H1 (cell line): ENCODE data around the gene KIF13A. TPM values are rescaled to one million over a fixed set of nuclear protein-coding genes. Genes with fewer than 3 reads are reported as not detected.

Experiments used
- CTCF ChIA-PET: fragments of 300-600 bp; sonication (Branson Sonifier 250); formaldehyde crosslinking; loops from one replicate; lab custom pipeline; 2021; ENCODE audit not compliant: partially characterized antibody; lab: Charles Lee
- POLR2A ChIA-PET: fragments of 300-600 bp; sonication (Branson Sonifier 250); formaldehyde crosslinking; loops from one replicate; lab custom pipeline; 2021; ENCODE audit warnings: inconsistent platforms; ENCODE audit not compliant: partially characterized antibody; lab: Charles Lee
- DNase-seq, 2 experiments: peaks; one replicate each; pipeline versions ENCODE4 v3.0.0 to v3.0.0-alpha.2; 2010 to 2022; ENCODE audit warnings: low spot score in 2 of 2, low read depth in 1 of 2, mixed read lengths in 1 of 2
- FAIRE-seq: peaks from 2 replicates; lab custom pipeline; 2011; peaks lifted over from hg19 to GRCh38; lab: Jason Lieb, UNC
- H2AFZ ChIP-seq: 2 replicates; pipeline ENCODE4 v1.8.1; 2012; ENCODE audit warnings: low read length, inconsistent platforms
- H2AK5ac ChIP-seq: 2 replicates; pipeline ENCODE4 v1.6.1; 2013; ENCODE audit warnings: low read depth, low read length
- H2BK120ac ChIP-seq: replicated peaks from 2 replicates; pipeline ENCODE3; 2013; ENCODE audit warnings: low read depth, low read length, inconsistent platforms
- H2BK12ac ChIP-seq: 2 replicates; pipeline ENCODE4 v1.6.1; 2013; ENCODE audit warnings: low read depth, low read length
- H2BK15ac ChIP-seq: 2 replicates; pipeline ENCODE4 v1.6.1; 2013; ENCODE audit warnings: low read length
- H2BK20ac ChIP-seq: 2 replicates; pipeline ENCODE4 v1.6.1; 2013; ENCODE audit warnings: low read length
- H2BK5ac ChIP-seq: 2 replicates; pipeline ENCODE4 v1.6.1; 2013; ENCODE audit warnings: low read depth, low read length
- H3K14ac ChIP-seq: 2 replicates; pipeline ENCODE4 v1.6.1; 2013; ENCODE audit warnings: inconsistent platforms; ENCODE audit not compliant: insufficient read length
- H3K18ac ChIP-seq: 2 replicates; pipeline ENCODE4 v1.6.1; 2013; ENCODE audit warnings: low read length; ENCODE audit errors: extremely low read depth
- H3K23ac ChIP-seq: 2 replicates; pipeline ENCODE4 v1.6.1; 2013; ENCODE audit warnings: inconsistent platforms; ENCODE audit not compliant: insufficient read length
- H3K23me2 ChIP-seq: 2 replicates; pipeline ENCODE4 v1.6.1; 2013; ENCODE audit warnings: low read depth, low read length
- H3K27ac ChIP-seq: 2 replicates; pipeline ENCODE4 v1.6.1; 2011; ENCODE audit warnings: low read depth, low read length, inconsistent platforms
- H3K27me3 ChIP-seq, 4 experiments: replicated peaks in 1 of 4; 1 replicate in 1 of 4; 2 replicates in 3 of 4; pipeline versions ENCODE4 v1.6.1 to v1.8.1; 2011 to 2013; ENCODE audit warnings: low read length in 3 of 4, mild to moderate bottlenecking in 3 of 4, inconsistent platforms in 2 of 4, mixed read lengths in 2 of 4, moderate library complexity in 1 of 4; ENCODE audit not compliant: control insufficient read depth in 3 of 4, insufficient read depth in 3 of 4; ENCODE audit errors: extremely low read depth in 1 of 4
- H3K36me3 ChIP-seq, 4 experiments: 2 replicates each; pipeline versions ENCODE4 v1.6.1 to v1.8.1; 2011 to 2013; ENCODE audit warnings: mild to moderate bottlenecking in 4 of 4, low read length in 3 of 4, moderate library complexity in 2 of 4, control low read depth in 1 of 4, inconsistent platforms in 1 of 4; ENCODE audit not compliant: insufficient read depth in 4 of 4, control insufficient read depth in 2 of 4
- H3K4ac ChIP-seq: replicated peaks from 2 replicates; pipeline ENCODE3; 2013; ENCODE audit warnings: low read length, low read depth, mixed read lengths, inconsistent platforms; ENCODE audit not compliant: insufficient read length
- H3K4me1 ChIP-seq, 4 experiments: replicated peaks in 1 of 4; 1 replicate in 1 of 4; 2 replicates in 3 of 4; pipeline versions ENCODE4 v1.6.1 to v1.8.1; 2011 to 2013; ENCODE audit warnings: low read length in 3 of 4, inconsistent platforms in 2 of 4, mixed read lengths in 1 of 4; ENCODE audit not compliant: insufficient read depth in 4 of 4, control insufficient read depth in 3 of 4
- H3K4me2 ChIP-seq, 2 experiments: 2 replicates each; pipeline versions ENCODE4 v1.6.1 to v1.8.1; 2011 to 2013; ENCODE audit warnings: low read depth in 2 of 2, low read length in 2 of 2, control low read depth in 1 of 2, inconsistent platforms in 1 of 2, mild to moderate bottlenecking in 1 of 2; ENCODE audit not compliant: insufficient read depth in 1 of 2
- H3K4me3 ChIP-seq, 4 experiments: fragments of 200-600, 300-600 bp in 1 of 4; sonication (generic), shearing (Covaris generic), sonication (Bioruptor Twin) in 1 of 4; 2 replicates each; pipeline versions ENCODE4 v1.5.1 to v1.8.1; 2011 to 2016; ENCODE audit warnings: low read length in 4 of 4, low read depth in 3 of 4, control low read depth in 2 of 4, inconsistent platforms in 2 of 4, mild to moderate bottlenecking in 2 of 4, mixed read lengths in 1 of 4, moderate library complexity in 1 of 4; ENCODE audit not compliant: insufficient read depth in 2 of 4; ENCODE audit errors: extremely low read depth in 1 of 4
- H3K56ac ChIP-seq: replicated peaks from 2 replicates; pipeline ENCODE3; 2013; ENCODE audit warnings: low read depth, mild to moderate bottlenecking, mixed read lengths, low read length, inconsistent platforms; ENCODE audit not compliant: insufficient read length
- H3K79me1 ChIP-seq: 2 replicates; pipeline ENCODE4 v1.6.1; 2013; ENCODE audit warnings: low read depth, low read length, control low read depth
- H3K79me2 ChIP-seq, 2 experiments: 2 replicates each; pipeline versions ENCODE4 v1.6.1 to v1.8.1; 2012 to 2013; ENCODE audit warnings: low read length in 2 of 2, mild to moderate bottlenecking in 2 of 2, inconsistent platforms in 1 of 2; ENCODE audit not compliant: insufficient read depth in 2 of 2, control insufficient read depth in 1 of 2
- H3K9ac ChIP-seq, 4 experiments: replicated peaks in 1 of 4; 1 replicate in 1 of 4; 2 replicates in 3 of 4; pipeline versions ENCODE4 v1.6.1 to v1.8.1; 2011 to 2013; ENCODE audit warnings: low read depth in 3 of 4, low read length in 3 of 4, control low read depth in 2 of 4, mild to moderate bottlenecking in 2 of 4, moderate library complexity in 2 of 4, inconsistent platforms in 1 of 4; ENCODE audit errors: extremely low read depth in 1 of 4
- H3K9me3 ChIP-seq, 2 experiments: 2 replicates each; pipeline versions ENCODE4 v1.6.1 to v1.8.1; 2012 to 2013; ENCODE audit warnings: mild to moderate bottlenecking in 2 of 2, moderate library complexity in 2 of 2, control low read depth in 1 of 2, inconsistent platforms in 1 of 2, low read depth in 1 of 2, low read length in 1 of 2, mixed read lengths in 1 of 2; ENCODE audit not compliant: insufficient read depth in 2 of 2
- H4K20me1 ChIP-seq, 2 experiments: replicated peaks in 1 of 2; 2 replicates each; pipeline versions ENCODE3 to v1.8.1; 2011 to 2013; ENCODE audit warnings: inconsistent platforms in 2 of 2, low read length in 2 of 2, mild to moderate bottlenecking in 1 of 2; ENCODE audit not compliant: insufficient read depth in 2 of 2, control insufficient read depth in 1 of 2
- H4K5ac ChIP-seq: 2 replicates; pipeline ENCODE4 v1.6.1; 2013; ENCODE audit warnings: low read length, low read depth, mixed read lengths, inconsistent platforms; ENCODE audit not compliant: insufficient read length
- H4K8ac ChIP-seq: 2 replicates; pipeline ENCODE4 v1.8.0; 2013; ENCODE audit warnings: mild to moderate bottlenecking, moderate library complexity, low read length, inconsistent platforms; ENCODE audit not compliant: insufficient read depth; ENCODE audit errors: extremely low read depth
- H4K91ac ChIP-seq: replicated peaks from 2 replicates; pipeline ENCODE3; 2013; ENCODE audit warnings: low read length, mixed read lengths, inconsistent platforms; ENCODE audit not compliant: insufficient read length
- CTCF ChIP-seq, 3 experiments: IDR thresholded peaks; 1 replicate in 2 of 3; 2 replicates in 1 of 3; pipeline versions ENCODE4 v1.5.1 to v1.6.1; 2011; ENCODE audit warnings: low read length in 3 of 3, mild to moderate bottlenecking in 3 of 3, inconsistent platforms in 2 of 3, low read depth in 1 of 3, moderate library complexity in 1 of 3; ENCODE audit not compliant: insufficient read depth in 1 of 3; ENCODE audit errors: control extremely low read depth in 1 of 3
- EP300 ChIP-seq, 2 experiments: IDR thresholded peaks; 1 replicate in 1 of 2; 2 replicates in 1 of 2; pipeline ENCODE4 v1.6.1; 2011 to 2012; ENCODE audit warnings: low read depth in 2 of 2, low read length in 2 of 2, mild to moderate bottlenecking in 2 of 2, borderline replicate concordance in 1 of 2, inconsistent platforms in 1 of 2, moderate library complexity in 1 of 2
- JUN ChIP-seq: IDR thresholded peaks from 2 replicates; pipeline ENCODE4 v1.6.1; 2011; ENCODE audit warnings: low read depth, mild to moderate bottlenecking, improper control_type of control experiment, low read length
- RBBP5 ChIP-seq: IDR thresholded peaks from 2 replicates; pipeline ENCODE4 v1.7.1; 2012; ENCODE audit warnings: low read depth, mild to moderate bottlenecking, inconsistent platforms, low read length, moderate library complexity, borderline replicate concordance
- SP1 ChIP-seq: IDR thresholded peaks from 2 replicates; pipeline ENCODE4 v1.6.1; 2011; ENCODE audit warnings: low read depth, low read length
- WGBS, 2 experiments: shearing (Covaris generic) in 1 of 2; methylation state at CpG; one replicate each; pipeline versions ENCODE4 v1.1.6 to v1.1.7; 2013 to 2015; ENCODE audit warnings: low lambda C conversion rate in 2 of 2, mixed read lengths in 2 of 2, inconsistent platforms in 1 of 2, low coverage in 1 of 2, missing lambda C conversion rate in 1 of 2; ENCODE audit not compliant: insufficient replicate concordance in 2 of 2, insufficient coverage in 1 of 2, insufficient read length in 1 of 2; ENCODE audit errors: extremely low coverage in 1 of 2, missing lambda C conversion rate in 1 of 2; 5-methylcytosine and 5-hydroxymethylcytosine counted together
- polyA plus RNA-seq, 7 experiments: library from polyadenylated mRNA; depleted of rRNA in 3 of 7; stranded (reverse) in 5 of 7; unstranded in 2 of 7; fragments of >200 nt in 5 of 7; fragments of 200-250 nt in 2 of 7; gene quantifications; 1 replicate in 5 of 7; 2 replicates in 1 of 7; 4 replicates in 1 of 7; pipeline versions ENCODE4 v1.2.1 to v1.2.3, GENCODE V29; 2011 to 2013; ENCODE audit warnings: missing spikeins in 2 of 7, mixed read lengths in 2 of 7
- total RNA-seq: library from RNA; stranded (reverse); fragmentation: NEBNext Ultra II Directional; extraction: Animal tissue kit (Norgen Biotek cat#: 25700); gene quantifications from 2 replicates; pipeline ENCODE4 v1.2.1, GENCODE V29; 2021

Gene KIF13A
- total and polyA plus RNA-seq, 2 of the 8 experiments (the other 6 are each of a cell fraction or from before 2014, with no cell fraction given): 14.7 to 40.8 TPM

GRCh38 chr6:17932330-17932852, 55.0 kb downstream of the KIF13A start:
- TF ChIP-seq CTCF (IDR thresholded peaks at IDR 0.05; ENCODE audit: control extremely low read depth in 1 of 3, insufficient read depth in 1 of 3, low read depth in 1 of 3, low read length in 3 of 3): no peak
- no peak for TF ChIP-seq EP300 (IDR thresholded peaks at IDR 0.05; ENCODE audit: borderline replicate concordance in 1 of 2, low read depth in 2 of 2, low read length in 2 of 2)
- no peak for TF ChIP-seq RBBP5
- no peak for TF ChIP-seq JUN
- TF ChIP-seq SP1: no peak
- POLR2A ChIA-PET: no interaction called here
- whole genome bisulfite sequencing, 2 experiments: 86% methylated on average over 5 of the region's 5 CpGs; no CpG with 5 or more reads in 1 of the 2 experiments
- Histone ChIP-seq H2BK5ac (0 out of 2 replicates have a peak overlapping the region, but pooled peaks have one; percentile 35), H3K27me3 (no peaks in the 10 kb centered on the region), H3K14ac (no peak overlapping the region), H3K23ac (no peak overlapping the region), H3K79me2 (peaks cover 0 to 94% of the 10 kb centered on the region in 2 experiments; a peak in 3 of 4 replicates), H3K4ac (peak overlapping the region; percentile 49), H2AK5ac (no peak overlapping the region), H3K27ac (no peak overlapping the region), H4K5ac (no peak overlapping the region), H3K9me3 (no peaks in the 10 kb centered on the region), H3K79me1 (peaks cover 3% of the 10 kb centered on the region; the same call in 1 of the 2 replicates), H3K18ac (no peak overlapping the region), H4K8ac (no peak overlapping the region), H2BK120ac (no peak overlapping the region), H4K20me1 (no peaks in the 10 kb centered on the region), H2BK15ac (no peak overlapping the region), H3K23me2 (no peaks in the 10 kb centered on the region), H3K56ac (no peak overlapping the region), H3K4me1 (peaks cover 0 to 20% (median 7%) of the 10 kb centered on the region in 4 experiments; a peak in 4 of 7 replicates), H3K4me3 (no peak overlapping the region), H4K91ac (no peak overlapping the region), H2BK12ac (no peak overlapping the region), H3K4me2 (no peak overlapping the region), H2BK20ac (no peak overlapping the region), H3K9ac (no peak overlapping the region), H3K36me3 (no peaks in the 10 kb centered on the region), H2AFZ (no peak overlapping the region)
- FAIRE-seq: no peak
- CTCF ChIA-PET: interaction anchor here (0.7 kb wide), 1 partner anchor 170 kb away, joined by 3 read pairs; no protein-coding TSS in a partner anchor
- no peak for DNase-seq
